HG03064 (cell line): ENCODE data around the gene ITGAL.
A peak's percentile ranks its signal among the peaks of the same experiment; 100 is the strongest.
"Not testable (repeated sequence)": the region's sequence is repeated elsewhere in the genome, so short reads cannot be mapped to it uniquely, and the experiment has no call there.

ENCODE experiments used
- ATAC-seq: cut with Tn5 transposase; IDR thresholded peaks from one replicate; pipeline ENCODE4 v1.9.1; 2021; ENCODE audit warnings: low read depth; ENCODE audit not compliant: unreplicated experiment

Gene ITGAL

DNA sequence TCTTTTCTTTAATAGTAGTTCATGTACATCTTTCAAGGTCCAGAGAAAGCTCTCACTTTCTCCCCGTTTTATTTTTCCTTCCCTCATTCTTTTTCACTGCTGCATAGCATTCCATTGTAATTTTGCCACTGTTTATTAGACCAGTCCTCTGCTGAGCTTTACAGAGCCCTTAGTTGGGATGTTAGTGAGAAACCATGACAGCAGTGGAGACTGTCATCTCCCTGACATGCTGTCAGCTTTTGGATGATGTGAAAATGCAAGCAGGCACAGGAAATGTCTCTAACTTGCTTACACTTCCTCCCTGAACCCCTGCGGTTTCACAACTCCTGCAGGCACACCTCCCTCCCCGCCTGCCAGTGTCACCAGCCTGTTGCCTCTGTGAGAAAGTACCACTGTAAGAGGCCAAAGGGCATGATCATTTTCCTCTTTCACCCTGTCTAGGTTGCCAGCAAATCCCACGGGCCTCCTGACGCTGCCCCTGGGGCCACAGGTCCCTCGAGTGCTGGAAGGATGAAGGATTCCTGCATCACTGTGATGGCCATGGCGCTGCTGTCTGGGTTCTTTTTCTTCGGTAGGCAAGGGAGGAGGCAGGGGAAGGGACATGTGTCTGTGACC, at the start of gene ITGAL:
Gene ITGAL, plus strand, starts transcription at position 415 of the 615 bp plus-strand sequence. Its CDS starts 96 bp downstream, at position 511.
- ATAC-seq = peak; percentile 47

GRCh38 chr16:30428055-30428454, 44.5 kb upstream of the ITGAL start:
- ATAC-seq = no peak

- no peak for ATAC-seq
These were observed 43.2 kb upstream of the ITGAL start for GRCh38 chr16:30429418-30429677.

- peak; percentile 91 for ATAC-seq
These were observed 42.7 kb upstream of the ITGAL start, which contains the start of gene DCTPP1 for GRCh38 chr16:30429678-30430427. Gene DCTPP1, minus strand, starts transcription at chr16:30430030. Its CDS starts 50 bp downstream, at chr16:30429980.

GRCh38 chr16:30430428-30430970, 42.0 kb upstream of the ITGAL start:
- no peak for ATAC-seq

- ATAC-seq = no peak
These were observed 37.7 kb upstream of the ITGAL start for GRCh38 chr16:30434852-30435251.

- no peak for ATAC-seq
These were observed 35.0 kb upstream of the ITGAL start for GRCh38 chr16:30437511-30438046.

- no peak for ATAC-seq
These were observed 33.7 kb upstream of the ITGAL start for GRCh38 chr16:30438835-30439234.

- no peak for ATAC-seq
These were observed 32.7 kb upstream of the ITGAL start for GRCh38 chr16:30439720-30440348.

- no peak for ATAC-seq
These were observed 28.9 kb upstream of the ITGAL start for GRCh38 chr16:30443631-30444030.

- ATAC-seq = no peak
These were observed 28.1 kb upstream of the ITGAL start for GRCh38 chr16:30444231-30445148.

DNA sequence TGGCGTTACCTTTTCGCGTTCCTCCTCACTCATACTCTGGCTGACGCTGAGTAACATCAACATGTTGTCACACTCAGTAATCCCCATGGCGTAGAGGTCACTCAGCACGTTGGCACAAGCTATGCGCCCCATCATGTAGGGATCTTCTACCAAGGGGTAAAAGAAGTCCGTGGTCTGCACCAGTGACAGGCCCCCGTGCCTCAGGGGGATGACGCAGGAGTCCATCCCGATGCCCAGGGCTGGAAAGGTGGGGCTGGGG, 27.5 kb upstream of the ITGAL start:
- ATAC-seq = no peak

GRCh38 chr16:30445408-30446202, 26.9 kb upstream of the ITGAL start, which contains the start of gene SEPHS2:
Gene SEPHS2, minus strand, starts transcription at chr16:30445874. Its CDS starts 147 bp downstream, at chr16:30445727.
- peak; percentile 75 for ATAC-seq

- no peak for ATAC-seq
These were observed 26.3 kb upstream of the ITGAL start for GRCh38 chr16:30446203-30446595.

DNA sequence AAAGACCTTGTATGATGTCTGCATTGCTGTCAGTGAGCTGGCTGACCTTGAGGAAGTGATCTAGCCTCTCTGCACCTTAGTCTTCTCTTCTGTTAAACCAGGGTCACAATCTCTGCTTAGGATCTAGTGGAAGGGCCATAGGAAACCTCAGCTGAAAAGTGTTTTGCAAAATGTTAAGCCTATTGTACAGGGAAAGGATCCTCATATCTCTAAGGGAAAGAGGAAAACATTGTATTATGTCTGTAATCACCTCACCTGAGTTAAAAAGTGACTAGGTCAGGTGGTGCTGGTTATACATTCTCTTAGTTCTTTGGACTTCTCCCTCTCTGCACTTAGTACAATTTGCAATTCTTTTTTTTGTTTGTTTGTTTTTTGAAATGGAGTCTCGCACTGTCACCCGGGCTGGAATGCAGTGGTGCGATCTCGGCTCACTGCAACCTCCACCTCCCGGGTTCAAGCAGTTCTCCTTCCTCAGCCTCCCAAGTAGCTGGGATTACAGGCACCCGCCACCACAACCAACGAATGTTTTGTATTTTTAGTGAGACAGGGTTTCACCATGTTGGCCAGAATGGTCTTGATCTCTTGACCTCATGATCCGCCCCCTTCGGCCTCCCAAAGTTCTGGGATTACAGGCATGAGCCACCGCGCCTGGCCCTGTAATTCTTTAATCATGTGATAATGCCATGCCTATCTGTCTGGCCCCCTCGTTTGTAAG, 24.9 kb upstream of the ITGAL start:
- no peak for ATAC-seq

DNA sequence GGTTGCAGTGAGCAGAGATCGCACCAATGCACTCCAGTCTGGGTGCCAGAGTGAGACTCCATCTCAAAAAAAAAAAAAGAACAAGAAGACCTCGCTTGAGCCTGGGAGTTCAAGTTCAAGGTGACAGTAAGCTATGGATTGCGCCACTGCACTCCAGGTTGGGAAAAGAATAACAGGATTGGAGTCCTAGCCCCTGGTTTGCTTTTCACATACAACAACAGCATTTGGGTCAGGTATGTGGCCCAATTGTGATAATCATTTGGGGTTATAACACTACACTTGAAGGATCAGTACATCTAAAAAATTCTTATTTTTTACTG, 23.5 kb upstream of the ITGAL start:
- no peak for ATAC-seq

DNA sequence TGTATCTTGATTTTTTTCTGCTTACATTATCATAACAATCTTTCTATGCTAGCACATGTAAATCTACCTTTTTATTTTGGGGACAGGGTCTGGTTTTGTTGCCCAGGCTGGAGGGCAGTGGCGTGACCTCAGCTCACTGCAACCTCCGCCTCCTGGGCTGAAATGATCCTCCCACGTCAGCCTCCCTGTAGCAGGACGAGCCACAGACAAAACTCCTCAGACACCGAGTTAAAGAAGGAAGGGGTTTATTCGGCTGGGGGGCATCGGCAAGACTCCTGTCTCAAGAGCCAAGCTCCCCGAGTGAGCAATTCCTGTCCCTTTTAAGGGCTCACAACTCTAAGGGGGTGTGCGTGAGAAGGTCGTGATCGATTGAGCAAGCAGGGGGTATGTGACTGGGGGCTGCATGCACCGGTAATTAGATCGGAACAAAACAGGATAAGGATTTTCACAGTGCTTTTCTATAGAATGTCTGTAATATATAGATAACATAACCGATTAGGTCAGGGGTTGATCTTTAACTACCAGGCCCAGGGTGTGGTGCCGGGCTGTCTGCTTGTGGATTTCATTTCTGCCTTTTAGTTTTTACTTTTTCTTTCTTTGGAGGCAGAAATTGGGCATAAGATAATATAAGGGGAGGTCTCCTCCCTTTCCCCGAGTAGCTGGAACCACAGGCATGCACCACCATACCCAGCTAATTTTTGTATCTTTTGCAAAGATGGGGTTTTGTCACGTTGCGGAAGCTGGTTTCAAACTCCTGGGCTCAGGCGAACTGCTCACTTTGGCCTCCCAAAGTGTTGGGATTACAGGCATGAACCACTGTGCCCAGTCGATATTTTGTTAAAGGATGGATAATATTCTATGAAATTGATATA, 19.6 kb upstream of the ITGAL start:
- not testable (repeated sequence) for ATAC-seq

DNA sequence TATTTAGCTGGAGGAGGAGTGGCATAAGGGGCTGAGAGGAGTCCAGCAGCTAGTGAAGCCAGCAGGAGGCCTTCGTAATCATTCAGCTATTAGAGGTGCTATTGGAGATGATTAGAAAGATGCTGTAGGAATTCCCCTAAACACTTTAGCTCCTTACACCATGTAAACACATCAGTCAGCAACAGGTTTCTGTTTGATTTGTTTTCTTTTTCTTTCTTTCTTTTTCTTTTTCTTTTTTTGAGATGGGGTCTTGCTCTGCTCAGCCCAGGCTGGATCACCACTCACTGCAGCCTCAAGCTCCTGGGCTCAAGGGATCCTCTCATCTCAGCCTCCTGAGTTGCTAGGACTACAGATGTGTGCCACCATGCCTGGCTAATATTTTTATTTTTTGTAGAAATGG, 16.2 kb upstream of the ITGAL start:
- ATAC-seq = no peak
